NT2/D1 (cell line): Measurements from ENCODE around the gene ADD3.

Source experiments
- SUZ12 ChIP-seq: IDR thresholded peaks from 2 replicates; pipeline ENCODE4 v1.6.1; 2011; ENCODE audit not compliant: insufficient read length, insufficient read depth; ENCODE audit errors: extremely low read depth
- ZNF274 ChIP-seq: IDR thresholded peaks from 2 replicates; pipeline ENCODE4 v1.6.1; 2011; ENCODE audit warnings: mild to moderate bottlenecking, low read depth, low read length

- TF ChIP-seq SUZ12 (no peak), ZNF274 (no peak)
Measured at GRCh38 chr10:110160522-110160921, 152.7 kb downstream of the ADD3 start.
